HEK293 (cell line): ENCODE data around the gene LBX1.

Experiments
- REPIN1 ChIP-seq: fragments of 450-650 bp; formaldehyde crosslinking; IDR thresholded peaks from 2 replicates; pipeline ENCODE4 v1.5.1; 2017; ENCODE audit warnings: missing biosample characterization, missing genetic modification characterization, low read depth
- ZNF155 ChIP-seq: fragments of 450-650 bp; formaldehyde crosslinking; IDR thresholded peaks from 2 replicates; pipeline ENCODE4 v1.5.1; 2016; ENCODE audit warnings: missing biosample characterization, missing genetic modification characterization
- ZNF274 ChIP-seq, 2 experiments: fragments of 200-500 bp in 1 of 2; fragments of 450-650 bp in 1 of 2; sonication (Bioruptor generic) in 1 of 2; formaldehyde crosslinking in 1 of 2; IDR thresholded peaks; 2 replicates each; pipeline versions ENCODE4 v1.5.1 to v1.6.1; 2014 to 2016; ENCODE audit warnings: borderline replicate concordance in 1 of 2, inconsistent platforms in 1 of 2, low read length in 1 of 2, missing biosample characterization in 1 of 2, missing genetic modification characterization in 1 of 2
- TF ChIP-seq, protein P1 (sequence below): fragments of 450-650 bp; formaldehyde crosslinking; IDR thresholded peaks from 2 replicates; pipeline ENCODE4 v1.5.1; 2016; ENCODE audit warnings: missing biosample characterization, missing genetic modification characterization

DNA sequence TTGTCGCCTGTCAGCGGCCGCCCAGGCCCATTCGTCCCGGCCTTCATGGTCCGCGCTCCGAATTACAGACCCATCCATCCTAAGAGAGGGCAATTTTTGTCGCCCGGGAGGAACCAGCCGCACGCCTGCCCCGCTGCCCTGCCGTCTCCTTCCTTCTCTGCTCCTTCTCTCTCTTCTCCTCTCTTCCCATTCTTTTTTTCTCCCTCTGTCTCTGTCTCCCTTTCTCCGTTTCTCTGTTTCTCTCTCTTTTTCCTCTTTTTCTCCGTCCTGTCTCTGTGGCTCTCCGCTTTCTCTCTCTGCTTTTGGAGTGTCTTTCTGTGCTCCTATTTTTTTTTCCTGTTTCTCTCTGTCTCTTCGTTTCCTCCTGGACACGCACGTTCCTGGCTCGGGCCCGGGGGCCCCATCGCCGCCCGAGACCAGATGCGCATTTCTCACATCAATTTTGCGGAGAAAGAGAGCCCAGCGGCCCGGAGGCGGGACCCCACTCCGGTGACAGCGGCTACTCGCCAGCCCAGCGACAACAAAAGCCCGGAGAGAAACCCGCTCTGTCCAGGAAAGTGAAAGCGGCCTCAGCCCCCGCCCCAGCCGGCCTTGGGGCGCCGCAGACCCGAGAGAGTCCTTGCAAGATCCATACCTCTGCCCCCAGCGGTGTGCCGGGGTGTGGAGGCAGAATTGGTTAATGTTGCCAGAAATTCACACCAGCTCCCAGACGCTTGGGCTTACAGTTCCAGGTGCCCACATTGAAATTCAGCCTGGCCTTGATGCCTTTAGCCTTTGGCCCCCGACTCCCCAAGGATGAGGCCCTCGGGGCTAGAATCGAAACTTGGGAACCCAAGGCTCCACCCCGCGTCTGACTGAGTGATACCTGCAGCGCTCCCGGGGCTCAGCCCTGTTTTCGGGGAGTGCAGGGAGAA lies 4.1 kb downstream of the LBX1 start:
- TF ChIP-seq REPIN1 (tag by site-specific recombination) (no peak), ZNF155 (tag by site-specific recombination) (no peak), ZNF274 (IDR thresholded peaks at IDR 0.05; ENCODE audit: low read length) (no peak), ZNF274 (tag by site-specific recombination; IDR thresholded peaks at IDR 0.05; ENCODE audit: borderline replicate concordance) (no peak)
- TF ChIP-seq, protein P1, sequence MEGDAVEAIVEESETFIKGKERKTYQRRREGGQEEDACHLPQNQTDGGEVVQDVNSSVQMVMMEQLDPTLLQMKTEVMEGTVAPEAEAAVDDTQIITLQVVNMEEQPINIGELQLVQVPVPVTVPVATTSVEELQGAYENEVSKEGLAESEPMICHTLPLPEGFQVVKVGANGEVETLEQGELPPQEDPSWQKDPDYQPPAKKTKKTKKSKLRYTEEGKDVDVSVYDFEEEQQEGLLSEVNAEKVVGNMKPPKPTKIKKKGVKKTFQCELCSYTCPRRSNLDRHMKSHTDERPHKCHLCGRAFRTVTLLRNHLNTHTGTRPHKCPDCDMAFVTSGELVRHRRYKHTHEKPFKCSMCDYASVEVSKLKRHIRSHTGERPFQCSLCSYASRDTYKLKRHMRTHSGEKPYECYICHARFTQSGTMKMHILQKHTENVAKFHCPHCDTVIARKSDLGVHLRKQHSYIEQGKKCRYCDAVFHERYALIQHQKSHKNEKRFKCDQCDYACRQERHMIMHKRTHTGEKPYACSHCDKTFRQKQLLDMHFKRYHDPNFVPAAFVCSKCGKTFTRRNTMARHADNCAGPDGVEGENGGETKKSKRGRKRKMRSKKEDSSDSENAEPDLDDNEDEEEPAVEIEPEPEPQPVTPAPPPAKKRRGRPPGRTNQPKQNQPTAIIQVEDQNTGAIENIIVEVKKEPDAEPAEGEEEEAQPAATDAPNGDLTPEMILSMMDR (tag by site-specific recombination): no peak
